ENCODE data around the gene RARS2.
"Not testable (repeated sequence)": the region's sequence is repeated elsewhere in the genome, so short reads cannot be mapped to it uniquely, and the experiment has no call there.

Gene RARS2

GRCh38 chr6:87504441-87504840 is 85.3 kb downstream of the RARS2 start:
- Histone ChIP-seq H3K9me3 (no peaks in the 10 kb centered on the region), H3K36me3 (peaks cover 20 to 43% (median 29%) of the 10 kb centered on the region in 3 donors), H3K4me1 (peaks cover 0 to 23% (median 9%) of the 10 kb centered on the region in 4 donors), H3K27ac (peak overlapping the region; percentile 51 to 64), H3K27me3 (no peaks in the 10 kb centered on the region), H3K4me3 (no peak overlapping the region)
- no peak for DNase-seq
- TF ChIP-seq CTCF (IDR thresholded peaks at IDR 0.05): no peak
- intact Hi-C loops (cut with DNase I; ENCODE audit: low total_unique reads): no loop called here

GRCh38 chr6:87501809-87502572 is 87.8 kb downstream of the RARS2 start:
- no peaks in the 10 kb centered on the region for H3K9me3 ChIP-seq
- H3K27me3 ChIP-seq: no peaks in the 10 kb centered on the region
- intact Hi-C loops (cut with DNase I; ENCODE audit: low total_unique reads): no loop called here
- no peak overlapping the region for H3K4me3 ChIP-seq
- no peak for DNase-seq
- peaks cover 15 to 43% (median 20%) of the 10 kb centered on the region in 3 donors for H3K36me3 ChIP-seq
- no peak overlapping the region for H3K27ac ChIP-seq
- H3K4me1 ChIP-seq: peaks cover 0 to 23% (median 9%) of the 10 kb centered on the region in 4 donors
- no peak for TF ChIP-seq CTCF (IDR thresholded peaks at IDR 0.05)

GRCh38 chr6:87498048-87498447 is 91.7 kb downstream of the RARS2 start:
- peaks cover 15 to 28% (median 20%) of the 10 kb centered on the region in 3 donors for H3K36me3 ChIP-seq
- H3K4me3 ChIP-seq: no peak overlapping the region
- no peak for DNase-seq
- intact Hi-C loops (cut with DNase I; ENCODE audit: low total_unique reads): no loop called here
- no peaks in the 10 kb centered on the region for H3K27me3 ChIP-seq
- H3K9me3 ChIP-seq: no peaks in the 10 kb centered on the region
- peaks cover 0 to 2% (median 0%) of the 10 kb centered on the region in 4 donors for H3K4me1 ChIP-seq
- TF ChIP-seq CTCF (IDR thresholded peaks at IDR 0.05): no peak
- H3K27ac ChIP-seq: no peak overlapping the region

- H3K27me3 ChIP-seq: no peaks in the 10 kb centered on the region
- peaks cover 0 to 8% (median 0%) of the 10 kb centered on the region in 3 donors for H3K36me3 ChIP-seq
- H3K4me3 ChIP-seq: no peak overlapping the region
- H3K9me3 ChIP-seq: no peaks in the 10 kb centered on the region
- no peak for TF ChIP-seq CTCF (IDR thresholded peaks at IDR 0.05)
- H3K27ac ChIP-seq: no peak overlapping the region
- H3K4me1 ChIP-seq: no peaks in the 10 kb centered on the region
- no peak for DNase-seq
- intact Hi-C loops (cut with DNase I; ENCODE audit: low total_unique reads): no loop called here
Measured at GRCh38 chr6:87494761-87495422, 94.9 kb downstream of the RARS2 start.

- DNase-seq; H3K27ac ChIP-seq; H3K4me3 ChIP-seq; H3K27me3 ChIP-seq; H3K9me3 ChIP-seq; H3K36me3 ChIP-seq; H3K4me1 ChIP-seq; intact Hi-C loops (cut with DNase I; ENCODE audit: low total_unique reads): not testable (repeated sequence)
Measured at GRCh38 chr6:87489326-87489725, 100.5 kb downstream of the RARS2 start.

GRCh38 chr6:87487555-87487954 is 102.2 kb downstream of the RARS2 start:
- Histone ChIP-seq H3K27me3 (no peaks in the 10 kb centered on the region), H3K4me3 (no peak overlapping the region), H3K9me3 (no peaks in the 10 kb centered on the region), H3K4me1 (no peaks in the 10 kb centered on the region), H3K36me3 (peaks cover 0 to 11% (median 0%) of the 10 kb centered on the region in 3 donors), H3K27ac (no peak overlapping the region)
- intact Hi-C loops (cut with DNase I; ENCODE audit: low total_unique reads): no loop called here
- no peak for TF ChIP-seq CTCF (IDR thresholded peaks at IDR 0.05)
- DNase-seq: no peak
